Measurements from ENCODE around the gene JMJD4. TPM values are rescaled to one million over a fixed set of nuclear protein-coding genes. Genes with fewer than 3 reads are reported as not detected.
A peak's percentile ranks its signal among the peaks of the same experiment; 100 is the strongest.

JMJD4 gene
- total and polyA plus RNA-seq, 9 of the 15 experiments (the other 6 are each of a cell fraction or from before 2014, with no cell fraction given): 1.4 to 42.6 (median 29.2) TPM

GRCh38 chr1:227734856-227735538, at the start of gene JMJD4, which contains the start of gene SNAP47 (continued):
- TF ChIP-seq MBD1 (CRISPR knock-in tag; IDR thresholded peaks at IDR 0.05): no peak
- no peak for TF ChIP-seq STAG1 (CRISPR knock-in tag; IDR thresholded peaks at IDR 0.05; ENCODE audit: borderline replicate concordance)
- no peak for TF ChIP-seq GTF2A2 (tag; IDR thresholded peaks at IDR 0.05)
- no peak for TF ChIP-seq NCOR1 (IDR thresholded peaks at IDR 0.05)
- peak; percentile 36; the same call in 1 of the 2 replicates for TF ChIP-seq KLF1 (tag; IDR thresholded peaks at IDR 0.05)
- TF ChIP-seq ZC3H11A (IDR thresholded peaks at IDR 0.05; ENCODE audit: low read depth, low read length): peak; percentile 99
- TF ChIP-seq HOMEZ (CRISPR knock-in tag; IDR thresholded peaks at IDR 0.05): no peak
- no peak for TF ChIP-seq TAF9B (IDR thresholded peaks at IDR 0.05; ENCODE audit: partially characterized antibody)
- TF ChIP-seq CTCF (IDR thresholded peaks at IDR 0.05 in 2 of 3, conservative IDR thresholded peaks at IDR 0.05 in 1 of 3; ENCODE audit: insufficient read depth in 2 of 3, low read depth in 1 of 3, low read length in 3 of 3): peak in 1 of 3 experiments; percentile 1; a peak in 1 of 6 replicates
- TF ChIP-seq POU5F1 (IDR thresholded peaks at IDR 0.05; ENCODE audit: borderline replicate concordance, low read depth, low read length, partially characterized antibody): peak; percentile 90
- TF ChIP-seq RAD21 (CRISPR knock-in tag; conservative IDR thresholded peaks at IDR 0.05 in 1 of 2, IDR thresholded peaks at IDR 0.05 in 1 of 2): peak in 1 of 2 experiments; percentile 15; a peak in 1 of 4 replicates
- no peak for TF ChIP-seq NCOA2 (IDR thresholded peaks at IDR 0.05; ENCODE audit: partially characterized antibody in 2 of 2)
- TF ChIP-seq ATF7 (IDR thresholded peaks at IDR 0.05): peak; percentile 91
- peak; percentile 77; the same call in 1 of the 2 replicates for TF ChIP-seq MITF (IDR thresholded peaks at IDR 0.05)
- peak; percentile 91 for TF ChIP-seq CREM (IDR thresholded peaks at IDR 0.05; ENCODE audit: low read depth)
- peak; percentile 47; the same call in 1 of the 2 replicates for TF ChIP-seq NFE2 (IDR thresholded peaks at IDR 0.05; ENCODE audit: low read depth)
- TF ChIP-seq RBM22 (IDR thresholded peaks at IDR 0.05; ENCODE audit: low read depth, low read length, poor library complexity, severe bottlenecking): peak; percentile 50
- peak; percentile 96 for TF ChIP-seq ZBTB2 (IDR thresholded peaks at IDR 0.05)
- peak in 1 of 2 experiments; percentile 98; a peak in 2 of 4 replicates for TF ChIP-seq KDM4B (IDR thresholded peaks at IDR 0.05; ENCODE audit: borderline replicate concordance in 2 of 2, low read depth in 1 of 2)
